GM18907 (cell line): Measurements from ENCODE around the gene SH3GL3.

Experiments
- ATAC-seq: cut with Tn5 transposase; IDR thresholded peaks from one replicate; pipeline ENCODE4 v1.9.1; 2021; ENCODE audit warnings: mild to moderate bottlenecking, moderate library complexity; ENCODE audit not compliant: unreplicated experiment

Gene SH3GL3

GRCh38 chr15:83610901-83611685, 164.0 kb downstream of the SH3GL3 start:
- no peak for ATAC-seq

GRCh38 chr15:83612226-83612625, 165.1 kb downstream of the SH3GL3 start:
- no peak for ATAC-seq

GRCh38 chr15:83612898-83613635, 165.9 kb downstream of the SH3GL3 start:
- no peak for ATAC-seq

GRCh38 chr15:83613714-83614113, 166.6 kb downstream of the SH3GL3 start:
- ATAC-seq = no peak

- ATAC-seq = no peak
Observed at GRCh38 chr15:83616840-83617239, 169.7 kb downstream of the SH3GL3 start.

- no peak for ATAC-seq
Observed at GRCh38 chr15:83626171-83626802, 179.1 kb downstream of the SH3GL3 start.

- no peak for ATAC-seq
Observed at GRCh38 chr15:83631534-83631933, 184.4 kb downstream of the SH3GL3 start.

- ATAC-seq = no peak
Observed at GRCh38 chr15:83643201-83643600, 196.1 kb downstream of the SH3GL3 start.

- no peak for ATAC-seq
Observed at GRCh38 chr15:83644439-83644838, 197.3 kb downstream of the SH3GL3 start.

GRCh38 chr15:83650831-83651230, 203.7 kb downstream of the SH3GL3 start:
- no peak for ATAC-seq

- ATAC-seq = no peak
Observed at GRCh38 chr15:83651541-83651940, 204.4 kb downstream of the SH3GL3 start.

GRCh38 chr15:83652626-83653204, 205.6 kb downstream of the SH3GL3 start:
- ATAC-seq = no peak

GRCh38 chr15:83653288-83653638, 206.1 kb downstream of the SH3GL3 start:
- no peak for ATAC-seq

GRCh38 chr15:83653639-83654378, 206.7 kb downstream of the SH3GL3 start, which contains the start of gene ADAMTSL3:
Gene ADAMTSL3, plus strand, starts transcription at chr15:83654123. Its CDS starts 1,639 bp downstream, at chr15:83655762.
- ATAC-seq = no peak

- ATAC-seq = no peak
Observed at GRCh38 chr15:83654379-83655236, 207.5 kb downstream of the SH3GL3 start.

GRCh38 chr15:83655237-83655616, 208.1 kb downstream of the SH3GL3 start:
- ATAC-seq = no peak

GRCh38 chr15:83656192-83656591, 209.1 kb downstream of the SH3GL3 start:
- no peak for ATAC-seq

GRCh38 chr15:83656943-83657528, 209.9 kb downstream of the SH3GL3 start:
- no peak for ATAC-seq

- no peak for ATAC-seq
Observed at GRCh38 chr15:83657549-83657948, 210.4 kb downstream of the SH3GL3 start.
